ENCODE results near the gene ABCA7.
A peak's percentile ranks its signal among the peaks of the same experiment; 100 is the strongest.

The ABCA7 gene

GRCh38 chr19:1039646-1040475, at the start of gene ABCA7:
Gene ABCA7 (plus strand): TSS chr19:1040107. CDS start chr19:1041362, 1,255 bp downstream.
- peak; percentile 93 for DNase-seq (ENCODE audit: low read depth, low spot score)

- DNase-seq (ENCODE audit: low read depth, low spot score), result no peak
These were observed 49.8 kb upstream of the ABCA7 start for GRCh38 chr19:990119-990571.

GRCh38 chr19:990746-991145, 49.2 kb upstream of the ABCA7 start:
- no peak for DNase-seq (ENCODE audit: low read depth, low spot score)

GRCh38 chr19:991174-991931, 48.6 kb upstream of the ABCA7 start:
- peak; percentile 22 for DNase-seq (ENCODE audit: low read depth, low spot score)

- DNase-seq (ENCODE audit: low read depth, low spot score), result no peak
These were observed 47.8 kb upstream of the ABCA7 start for GRCh38 chr19:991932-992669.

GRCh38 chr19:992670-993055, 47.2 kb upstream of the ABCA7 start:
- DNase-seq (ENCODE audit: low read depth, low spot score), result no peak

GRCh38 chr19:993361-993830, 46.5 kb upstream of the ABCA7 start:
- no peak for DNase-seq (ENCODE audit: low read depth, low spot score)

- no peak for DNase-seq (ENCODE audit: low read depth, low spot score)
These were observed 46.0 kb upstream of the ABCA7 start for GRCh38 chr19:993831-994393.

GRCh38 chr19:994516-994915, 45.4 kb upstream of the ABCA7 start:
- no peak for DNase-seq (ENCODE audit: low read depth, low spot score)

GRCh38 chr19:995051-995827, 44.7 kb upstream of the ABCA7 start:
- no peak for DNase-seq (ENCODE audit: low read depth, low spot score)

- no peak for DNase-seq (ENCODE audit: low read depth, low spot score)
These were observed 43.7 kb upstream of the ABCA7 start for GRCh38 chr19:996051-996838.

GRCh38 chr19:998064-998463, 41.8 kb upstream of the ABCA7 start:
- DNase-seq (ENCODE audit: low read depth, low spot score), result no peak

GRCh38 chr19:999379-999719, 40.6 kb upstream of the ABCA7 start:
- no peak for DNase-seq (ENCODE audit: low read depth, low spot score)

GRCh38 chr19:1000095-1000494, 39.8 kb upstream of the ABCA7 start, which contains the start of gene GRIN3B:
Gene GRIN3B (plus strand): TSS chr19:1000419. CDS start chr19:1000438, 19 bp downstream.
- no peak for DNase-seq (ENCODE audit: low read depth, low spot score)

GRCh38 chr19:1000591-1001537, 39.0 kb upstream of the ABCA7 start:
- DNase-seq (ENCODE audit: low read depth, low spot score), result no peak

GRCh38 chr19:1001538-1002166, 38.3 kb upstream of the ABCA7 start:
- DNase-seq (ENCODE audit: low read depth, low spot score), result no peak

GRCh38 chr19:1002600-1002999, 37.3 kb upstream of the ABCA7 start:
- DNase-seq (ENCODE audit: low read depth, low spot score), result no peak

- no peak for DNase-seq (ENCODE audit: low read depth, low spot score)
These were observed 36.6 kb upstream of the ABCA7 start for GRCh38 chr19:1003283-1003682.

Measured in activated CD4-positive, CD25-positive, alpha-beta regulatory T cell treated with anti-CD3 and anti-CD28 coated beads, Interleukin-2, amount 50 U/mL, for 16 hours (primary cell).